ENCODE results near the gene KLF11. TPM values are rescaled to one million over a fixed set of nuclear protein-coding genes. Genes with fewer than 3 reads are reported as not detected.

Gene KLF11
- total RNA-seq, 2 donors from 2014 or later, result 9.3 to 13.1 TPM

DNA sequence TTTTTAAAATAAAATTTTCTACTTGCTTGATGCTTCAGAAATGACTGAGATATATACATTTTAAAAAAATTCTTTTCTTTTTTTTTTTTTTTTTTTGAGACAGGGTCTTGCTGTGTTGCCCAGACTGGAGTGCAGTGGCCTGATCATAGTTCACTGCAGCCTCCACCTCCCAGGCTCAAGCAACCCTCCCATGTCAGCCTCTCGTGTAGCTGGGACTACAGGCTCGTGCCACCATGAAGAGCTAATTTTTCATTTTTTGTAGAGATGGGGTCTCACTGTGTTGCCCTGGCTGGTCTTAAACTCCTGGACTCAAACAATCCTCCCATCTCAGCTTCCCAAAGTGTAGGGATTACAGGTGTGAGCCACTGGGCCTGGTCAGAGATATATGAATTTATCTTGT is 24.0 kb downstream of the KLF11 start:
- no peak for DNase-seq
- Mint-ChIP-seq H3K27ac (no peak overlapping the region), H3K9me3 (peaks cover 13% of the 10 kb centered on the region), H3K36me3 (ENCODE audit: low read depth) (no peaks in the 10 kb centered on the region), H3K4me3 (no peak overlapping the region), H3K27me3 (ENCODE audit: insufficient read depth) (no peaks in the 10 kb centered on the region), H3K4me1 (peaks cover 4% of the 10 kb centered on the region)
- H3K9me3 ChIP-seq (ENCODE audit: control insufficient read depth, low read length), result peaks cover 12% of the 10 kb centered on the region
- no peak overlapping the region for H3K4me3 ChIP-seq (ENCODE audit: low read length)
- H3K9ac ChIP-seq (ENCODE audit: extremely low read depth, low read length, poor library complexity, severe bottlenecking), result no peak overlapping the region
- WGBS, 2 experiments (ENCODE audit: insufficient coverage in 1 of 2, insufficient read length in 1 of 2), result 42 to 50% methylated on average over 2 of the region's 2 CpGs
- no peak overlapping the region for H3K27ac ChIP-seq (ENCODE audit: low read depth, low read length)
- H3K4me1 ChIP-seq (ENCODE audit: control insufficient read depth, insufficient read depth, low read length), result no peaks in the 10 kb centered on the region
- no peak for TF ChIP-seq CTCF (conservative IDR thresholded peaks at IDR 0.05)
- H3K27me3 ChIP-seq (ENCODE audit: control insufficient read depth, insufficient read depth, low read length, poor library complexity, severe bottlenecking), result no peaks in the 10 kb centered on the region
- no peaks in the 10 kb centered on the region for H3K36me3 ChIP-seq (ENCODE audit: control insufficient read depth, insufficient read depth, low read length)

GRCh38 chr2:10067881-10068280 is 24.5 kb downstream of the KLF11 start:
- Mint-ChIP-seq H3K4me3 (no peak overlapping the region), H3K4me1 (peaks cover 6% of the 10 kb centered on the region), H3K27ac (no peak overlapping the region), H3K27me3 (ENCODE audit: insufficient read depth) (no peaks in the 10 kb centered on the region), H3K36me3 (ENCODE audit: low read depth) (no peaks in the 10 kb centered on the region), H3K9me3 (peaks cover 13% of the 10 kb centered on the region)
- H3K27ac ChIP-seq (ENCODE audit: low read depth, low read length), result no peak overlapping the region
- no peak for TF ChIP-seq CTCF (conservative IDR thresholded peaks at IDR 0.05)
- no peaks in the 10 kb centered on the region for H3K36me3 ChIP-seq (ENCODE audit: control insufficient read depth, insufficient read depth, low read length)
- 80 to 89% methylated on average over 1 of the region's 1 CpG for WGBS, 2 experiments (ENCODE audit: insufficient coverage in 1 of 2, insufficient read length in 1 of 2)
- no peak overlapping the region for H3K4me3 ChIP-seq (ENCODE audit: low read length)
- H3K9me3 ChIP-seq (ENCODE audit: control insufficient read depth, low read length), result peaks cover 12% of the 10 kb centered on the region
- H3K9ac ChIP-seq (ENCODE audit: extremely low read depth, low read length, poor library complexity, severe bottlenecking), result no peak overlapping the region
- no peaks in the 10 kb centered on the region for H3K27me3 ChIP-seq (ENCODE audit: control insufficient read depth, insufficient read depth, low read length, poor library complexity, severe bottlenecking)
- DNase-seq, result no peak
- H3K4me1 ChIP-seq (ENCODE audit: control insufficient read depth, insufficient read depth, low read length), result no peaks in the 10 kb centered on the region

GRCh38 chr2:10071176-10071575 is 27.8 kb downstream of the KLF11 start:
- no peaks in the 10 kb centered on the region for H3K4me1 ChIP-seq (ENCODE audit: control insufficient read depth, insufficient read depth, low read length)
- no peak overlapping the region for H3K9ac ChIP-seq (ENCODE audit: extremely low read depth, low read length, poor library complexity, severe bottlenecking)
- TF ChIP-seq CTCF (conservative IDR thresholded peaks at IDR 0.05), result no peak
- H3K36me3 ChIP-seq (ENCODE audit: control insufficient read depth, insufficient read depth, low read length), result no peaks in the 10 kb centered on the region
- H3K4me3 ChIP-seq (ENCODE audit: low read length), result no peak overlapping the region
- Mint-ChIP-seq H3K27me3 (ENCODE audit: insufficient read depth) (peaks cover 15% of the 10 kb centered on the region), H3K27ac (no peak overlapping the region), H3K9me3 (peaks cover 13% of the 10 kb centered on the region), H3K36me3 (ENCODE audit: low read depth) (no peaks in the 10 kb centered on the region), H3K4me1 (peaks cover 6% of the 10 kb centered on the region), H3K4me3 (no peak overlapping the region)
- WGBS, 2 experiments (ENCODE audit: insufficient coverage in 1 of 2, insufficient read length in 1 of 2), result 95% methylated on average over 16 of the region's 16 CpGs
- no peak overlapping the region for H3K27ac ChIP-seq (ENCODE audit: low read depth, low read length)
- H3K27me3 ChIP-seq (ENCODE audit: control insufficient read depth, insufficient read depth, low read length, poor library complexity, severe bottlenecking), result peaks cover 18% of the 10 kb centered on the region
- H3K9me3 ChIP-seq (ENCODE audit: control insufficient read depth, low read length), result peaks cover 12% of the 10 kb centered on the region
- DNase-seq, result no peak
